ENCODE data around the gene DUSP5.
A peak's percentile ranks its signal among the peaks of the same experiment; 100 is the strongest.

Gene DUSP5

GRCh38 chr10:110548002-110548401 is 50.3 kb downstream of the DUSP5 start:
- no peak for DNase-seq

- no peak for DNase-seq
Observed at GRCh38 chr10:110549211-110549610, 51.5 kb downstream of the DUSP5 start.

GRCh38 chr10:110553905-110554304 is 56.2 kb downstream of the DUSP5 start:
- no peak for DNase-seq

- no peak for DNase-seq
Observed at GRCh38 chr10:110556296-110556695, 58.6 kb downstream of the DUSP5 start.

GRCh38 chr10:110556969-110557601 is 59.4 kb downstream of the DUSP5 start:
- peak; percentile 67 to 80 (median 71) for DNase-seq

- DNase-seq, result peak; percentile 39 to 49 (median 42)
Observed at GRCh38 chr10:110558041-110558440, 60.3 kb downstream of the DUSP5 start.

GRCh38 chr10:110560012-110560411 is 62.3 kb downstream of the DUSP5 start:
- no peak for DNase-seq

Data from suppressor macrophage treated with lipopolysaccharide for 1 hour (primary cell).